HG03432 (cell line): ENCODE data around the gene ANTKMT.

ENCODE experiments used
- ATAC-seq: cut with Tn5 transposase; IDR thresholded peaks from one replicate; pipeline ENCODE4 v1.9.1; 2021; ENCODE audit warnings: mild to moderate bottlenecking, moderate library complexity; ENCODE audit not compliant: unreplicated experiment

Gene ANTKMT

DNA sequence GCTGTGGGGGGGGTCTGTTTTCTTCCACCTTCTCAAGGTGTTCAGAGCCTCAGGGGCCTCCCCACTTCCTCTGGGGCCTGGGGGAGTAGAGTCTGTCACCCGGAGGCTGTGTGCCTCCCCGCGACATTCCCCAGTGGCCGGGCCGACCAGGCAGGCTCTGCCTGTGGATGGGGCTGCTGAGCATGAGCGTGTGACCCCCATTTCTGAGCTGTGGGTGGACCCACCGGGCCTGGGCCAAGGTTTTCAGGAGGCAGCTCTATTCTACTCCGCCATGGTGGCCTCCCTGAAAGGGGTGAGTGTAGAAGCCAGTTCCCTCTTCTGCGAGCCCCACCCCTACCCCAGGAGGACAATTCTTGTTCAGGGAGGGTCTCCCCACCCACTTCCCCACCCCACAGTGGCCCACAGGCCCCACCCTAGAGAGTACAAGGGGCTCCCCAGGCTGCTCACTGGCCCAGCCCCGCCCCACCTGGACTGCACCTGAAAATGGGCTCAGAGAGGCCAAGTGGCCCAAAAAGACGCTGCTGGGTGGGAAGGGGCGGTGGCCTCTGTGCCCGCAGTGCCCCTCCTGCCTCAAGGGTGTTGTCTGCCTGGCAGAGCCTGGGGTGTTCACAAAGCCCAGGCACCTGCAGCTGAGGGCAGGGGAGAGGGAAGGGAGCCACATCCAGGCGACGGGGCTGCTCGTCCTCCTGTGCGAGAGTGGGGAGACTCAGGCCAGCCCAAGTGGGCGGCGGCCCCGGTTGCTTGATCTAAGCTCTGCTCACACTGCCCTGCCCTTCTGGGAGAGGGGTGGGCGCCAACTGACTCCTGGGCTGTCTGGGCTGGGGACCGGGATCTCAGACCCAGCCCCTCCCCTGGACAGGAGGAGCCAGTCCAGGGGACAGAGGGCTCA lies 40.9 kb downstream of the ANTKMT start:
- no peak for ATAC-seq

DNA sequence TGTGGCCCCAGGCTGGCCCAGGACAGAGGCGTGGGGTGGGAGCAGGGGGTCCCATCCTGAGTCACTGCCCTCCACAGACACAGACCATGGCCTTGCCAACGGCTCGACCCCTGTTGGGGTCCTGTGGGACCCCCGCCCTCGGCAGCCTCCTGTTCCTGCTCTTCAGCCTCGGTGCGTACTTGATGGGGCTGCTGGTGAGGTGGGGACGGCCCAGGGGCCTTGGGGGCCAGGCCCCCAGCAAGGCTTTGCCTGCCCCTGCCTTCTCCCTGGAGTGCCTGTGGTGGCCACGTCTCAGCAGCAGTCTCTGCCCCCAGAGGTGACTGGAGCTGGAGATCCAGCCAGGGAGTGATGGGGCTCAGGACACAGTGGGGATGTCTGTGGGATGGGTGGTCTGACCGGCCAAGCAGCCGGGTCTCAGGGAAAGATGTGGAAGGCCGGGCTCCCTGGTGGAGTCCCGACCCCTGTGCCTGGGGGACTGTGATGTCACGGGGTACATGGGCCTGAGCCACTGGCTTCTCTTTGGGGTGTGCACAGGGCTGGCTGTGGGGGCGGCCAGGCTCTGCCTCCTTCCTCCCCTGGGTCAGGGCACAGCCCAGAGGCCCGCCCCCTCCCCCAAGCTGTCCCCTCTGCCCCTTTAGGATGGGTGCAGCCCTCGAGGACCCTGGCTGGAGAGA lies 41.8 kb downstream of the ANTKMT start:
- ATAC-seq = no peak

DNA sequence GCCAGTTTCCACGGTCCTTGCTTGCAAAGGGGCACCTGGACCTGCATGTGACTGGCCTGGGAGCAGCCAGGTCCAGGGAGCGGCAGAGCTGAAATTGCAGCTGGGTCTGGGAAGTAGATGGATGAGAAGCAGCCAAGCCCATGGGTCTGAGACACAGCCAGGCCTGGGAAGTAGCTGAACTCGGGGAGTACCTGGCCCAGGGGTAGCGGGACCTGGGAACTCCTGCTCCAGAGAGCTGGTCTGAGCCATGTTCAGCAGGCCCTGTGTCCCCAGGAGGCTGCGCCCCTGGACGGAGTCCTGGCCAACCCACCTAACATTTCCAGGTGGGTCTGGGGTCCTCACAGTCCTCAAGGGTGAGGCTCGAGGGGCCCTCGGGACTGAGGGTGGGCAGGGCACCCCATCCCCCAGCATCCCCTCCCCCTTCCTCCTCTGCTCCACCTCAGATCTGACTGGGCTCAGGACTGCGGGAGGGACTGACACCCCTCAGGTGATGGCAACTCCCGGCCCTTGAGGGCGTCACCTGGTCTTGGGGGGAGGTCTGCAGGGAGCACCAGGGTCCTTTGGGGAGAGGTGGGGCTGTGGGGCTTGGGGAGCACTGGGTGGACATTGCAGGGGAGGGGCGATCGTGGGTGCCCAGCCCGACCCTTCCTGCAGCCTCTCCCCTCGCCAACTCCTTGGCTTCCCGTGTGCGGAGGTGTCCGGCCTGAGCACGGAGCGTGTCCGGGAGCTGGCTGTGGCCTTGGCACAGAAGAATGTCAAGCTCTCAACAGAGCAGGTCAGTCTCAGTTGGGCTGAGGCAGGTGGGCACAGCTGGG lies 42.6 kb downstream of the ANTKMT start:
- ATAC-seq = no peak

DNA sequence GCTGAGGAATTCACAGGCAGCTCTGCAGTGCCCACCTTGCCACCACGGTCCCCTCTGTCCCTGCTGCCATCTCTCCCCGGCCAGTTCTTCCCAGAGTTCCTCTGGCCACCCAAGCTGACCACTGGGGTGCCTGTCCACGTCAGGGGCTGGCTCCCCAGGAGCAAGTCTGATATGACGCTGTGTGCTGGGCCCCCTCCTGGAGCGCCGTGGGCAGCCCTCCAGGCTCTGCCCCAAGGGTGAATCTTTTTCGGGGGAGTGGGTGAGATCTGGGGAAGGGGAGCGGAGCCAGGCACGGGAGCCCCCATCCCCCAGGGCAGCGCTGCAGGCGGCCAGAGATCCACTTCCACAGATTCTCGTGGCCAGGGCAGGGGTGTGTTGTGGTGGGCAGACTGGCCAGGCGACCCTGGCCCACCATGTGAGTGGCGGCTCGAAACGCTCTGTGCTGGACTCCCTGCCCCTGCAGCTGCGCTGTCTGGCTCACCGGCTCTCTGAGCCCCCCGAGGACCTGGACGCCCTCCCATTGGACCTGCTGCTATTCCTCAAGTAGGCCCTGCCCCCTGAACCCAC lies 43.3 kb downstream of the ANTKMT start:
- ATAC-seq = no peak

DNA sequence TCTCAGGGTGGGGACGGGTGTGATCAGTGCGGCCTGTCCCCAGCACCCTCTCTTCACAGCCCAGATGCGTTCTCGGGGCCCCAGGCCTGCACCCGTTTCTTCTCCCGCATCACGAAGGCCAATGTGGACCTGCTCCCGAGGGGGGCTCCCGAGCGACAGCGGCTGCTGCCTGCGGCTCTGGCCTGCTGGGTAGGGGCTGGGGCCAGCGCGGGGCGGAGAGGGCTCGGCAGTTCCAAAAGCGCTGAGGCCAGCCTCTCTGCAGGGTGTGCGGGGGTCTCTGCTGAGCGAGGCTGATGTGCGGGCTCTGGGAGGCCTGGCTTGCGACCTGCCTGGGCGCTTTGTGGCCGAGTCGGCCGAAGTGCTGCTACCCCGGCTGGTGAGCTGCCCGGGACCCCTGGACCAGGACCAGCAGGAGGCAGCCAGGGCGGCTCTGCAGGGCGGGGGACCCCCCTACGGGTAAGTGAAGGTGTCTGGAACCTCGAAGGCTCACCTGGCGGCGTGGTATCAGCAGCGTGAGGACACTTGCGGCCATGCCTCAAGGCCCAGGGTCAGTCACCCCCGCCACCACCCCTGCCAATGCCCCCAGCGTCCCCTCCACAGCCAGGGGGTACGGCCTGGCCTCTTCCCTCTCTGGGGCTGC lies 44.0 kb downstream of the ANTKMT start:
- no peak for ATAC-seq

DNA sequence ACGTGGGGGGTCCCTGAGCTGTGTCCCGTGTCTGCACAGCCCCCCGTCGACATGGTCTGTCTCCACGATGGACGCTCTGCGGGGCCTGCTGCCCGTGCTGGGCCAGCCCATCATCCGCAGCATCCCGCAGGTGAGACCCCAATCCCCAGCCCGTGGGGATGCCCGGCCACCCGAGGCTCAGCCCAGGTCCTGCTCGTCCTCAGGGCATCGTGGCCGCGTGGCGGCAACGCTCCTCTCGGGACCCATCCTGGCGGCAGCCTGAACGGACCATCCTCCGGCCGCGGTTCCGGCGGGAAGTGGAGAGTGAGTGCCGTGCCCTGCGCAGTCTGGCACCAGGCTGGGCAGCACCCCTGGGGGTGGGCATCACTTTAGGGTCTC lies 44.5 kb downstream of the ANTKMT start:
- ATAC-seq = no peak

DNA sequence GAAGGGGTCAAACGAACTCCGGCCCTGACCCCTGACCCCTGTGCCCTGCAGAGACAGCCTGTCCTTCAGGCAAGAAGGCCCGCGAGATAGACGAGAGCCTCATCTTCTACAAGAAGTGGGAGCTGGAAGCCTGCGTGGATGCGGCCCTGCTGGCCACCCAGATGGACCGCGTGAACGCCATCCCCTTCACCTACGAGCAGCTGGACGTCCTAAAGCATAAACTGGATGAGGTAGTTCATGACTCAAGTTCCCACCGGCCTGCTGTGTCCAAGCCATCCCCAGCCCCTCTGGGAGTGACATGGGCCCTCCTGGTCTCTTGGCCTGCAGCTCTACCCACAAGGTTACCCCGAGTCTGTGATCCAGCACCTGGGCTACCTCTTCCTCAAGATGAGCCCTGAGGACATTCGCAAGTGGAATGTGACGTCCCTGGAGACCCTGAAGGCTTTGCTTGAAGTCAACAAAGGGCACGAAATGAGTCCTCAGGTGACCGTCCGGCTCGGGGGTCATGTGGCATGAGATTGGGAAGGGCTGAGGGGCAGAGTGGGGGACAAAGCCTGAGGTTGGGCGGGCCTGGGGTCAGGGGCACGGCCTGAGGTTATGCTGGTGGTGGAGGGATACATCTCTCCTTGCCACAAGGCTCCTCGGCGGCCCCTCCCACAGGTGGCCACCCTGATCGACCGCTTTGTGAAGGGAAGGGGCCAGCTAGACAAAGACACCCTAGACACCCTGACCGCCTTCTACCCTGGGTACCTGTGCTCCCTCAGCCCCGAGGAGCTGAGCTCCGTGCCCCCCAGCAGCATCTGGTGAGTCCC lies 45.3 kb downstream of the ANTKMT start:
- no peak for ATAC-seq

DNA sequence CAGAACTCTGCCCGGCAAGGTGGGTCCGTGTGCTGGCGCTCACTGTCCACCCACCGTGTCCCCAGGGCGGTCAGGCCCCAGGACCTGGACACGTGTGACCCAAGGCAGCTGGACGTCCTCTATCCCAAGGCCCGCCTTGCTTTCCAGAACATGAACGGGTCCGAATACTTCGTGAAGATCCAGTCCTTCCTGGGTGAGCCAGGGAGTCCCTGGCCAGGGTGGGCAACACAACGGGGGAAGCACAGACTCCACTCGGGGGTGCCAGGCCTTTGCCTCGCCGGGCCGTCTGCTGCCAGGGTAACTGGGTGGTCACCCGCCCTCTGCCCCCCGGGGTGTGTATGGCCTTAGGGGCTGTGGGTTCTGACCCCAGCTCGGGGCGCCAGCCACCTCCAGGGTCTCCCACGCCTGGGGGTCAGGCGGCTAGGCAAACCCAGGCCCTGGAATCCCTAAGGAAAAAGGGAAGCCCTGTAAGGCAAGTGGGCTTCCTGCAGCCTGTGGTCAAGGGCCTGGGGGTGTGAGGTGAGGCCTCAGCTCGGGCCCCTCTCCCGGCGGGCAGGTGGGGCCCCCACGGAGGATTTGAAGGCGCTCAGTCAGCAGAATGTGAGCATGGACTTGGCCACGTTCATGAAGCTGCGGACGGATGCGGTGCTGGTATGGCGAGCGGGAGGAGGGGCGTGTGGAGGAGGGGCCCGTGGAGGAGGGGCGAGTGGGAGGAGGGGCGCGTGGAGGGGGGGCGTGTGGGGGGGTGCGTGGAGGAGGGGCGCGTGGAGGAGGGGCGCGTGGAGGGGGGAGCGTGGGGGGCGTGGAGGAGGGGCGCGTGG lies 46.1 kb downstream of the ANTKMT start:
- ATAC-seq = no peak

DNA sequence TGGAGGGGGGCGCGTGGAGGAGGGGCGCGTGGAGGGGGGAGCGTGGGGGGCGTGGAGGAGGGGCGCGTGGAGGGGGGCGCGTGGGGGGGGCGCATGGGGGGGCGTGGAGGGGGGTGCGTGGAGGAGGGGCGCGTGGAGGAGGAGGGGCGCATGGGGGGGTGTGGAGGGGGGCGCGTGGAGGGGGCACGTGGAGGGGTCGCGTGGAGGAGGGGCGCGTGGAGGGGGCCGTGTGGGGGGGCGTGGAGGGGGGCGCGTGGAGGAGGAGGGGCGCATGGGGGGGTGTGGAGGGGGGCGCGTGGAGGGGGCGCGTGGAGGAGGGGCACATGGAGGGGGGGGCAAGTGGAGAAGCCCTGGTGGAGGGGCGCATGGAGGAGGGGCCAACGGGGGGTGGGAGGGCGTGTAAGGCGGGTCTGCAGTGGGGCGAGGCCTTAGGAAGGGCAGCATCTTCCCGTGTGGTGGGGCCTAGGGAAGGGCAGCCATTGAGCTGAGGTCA lies 46.8 kb downstream of the ANTKMT start:
- no peak for ATAC-seq

DNA sequence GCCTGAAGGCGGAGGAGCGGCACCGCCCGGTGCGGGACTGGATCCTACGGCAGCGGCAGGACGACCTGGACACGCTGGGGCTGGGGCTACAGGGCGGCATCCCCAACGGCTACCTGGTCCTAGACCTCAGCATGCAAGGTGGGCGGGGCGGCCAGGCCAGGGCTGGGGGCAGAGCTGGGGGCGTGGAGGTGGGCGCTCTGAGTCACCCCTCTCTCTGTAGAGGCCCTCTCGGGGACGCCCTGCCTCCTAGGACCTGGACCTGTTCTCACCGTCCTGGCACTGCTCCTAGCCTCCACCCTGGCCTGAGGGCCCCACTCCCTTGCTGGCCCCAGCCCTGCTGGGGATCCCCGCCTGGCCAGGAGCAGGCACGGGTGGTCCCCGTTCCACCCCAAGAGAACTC lies 47.5 kb downstream of the ANTKMT start:
- ATAC-seq = no peak

DNA sequence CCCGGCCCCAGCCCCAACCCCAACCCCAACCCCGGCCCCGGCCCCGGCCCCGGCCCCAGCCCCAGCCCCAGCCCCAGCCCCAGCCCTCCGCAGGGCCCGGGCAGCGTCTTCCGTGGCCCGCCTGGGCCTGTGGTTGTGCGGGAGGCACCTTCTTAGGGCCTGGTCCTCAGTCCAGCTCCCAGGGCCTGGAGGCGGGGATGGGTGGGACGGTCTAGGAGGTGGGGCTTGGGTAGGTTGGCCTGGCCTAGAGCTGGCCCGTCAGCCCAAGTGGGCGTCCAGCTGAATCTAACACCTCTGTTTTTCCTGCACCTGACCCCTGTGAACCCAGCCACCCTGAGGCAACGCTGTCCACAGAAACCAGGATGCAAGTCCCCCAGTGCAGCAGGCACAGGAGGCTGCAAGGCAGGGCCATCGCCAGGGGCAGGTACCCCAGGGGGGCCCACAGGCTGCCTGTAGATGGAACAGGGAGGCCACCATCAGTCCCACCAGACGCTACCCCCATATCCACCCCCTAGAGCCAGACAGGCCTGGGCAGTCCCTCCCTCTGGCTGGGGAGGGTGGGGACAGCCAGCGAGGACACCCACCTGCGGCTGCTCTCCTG lies 48.3 kb downstream of the ANTKMT start:
- ATAC-seq = no peak

DNA sequence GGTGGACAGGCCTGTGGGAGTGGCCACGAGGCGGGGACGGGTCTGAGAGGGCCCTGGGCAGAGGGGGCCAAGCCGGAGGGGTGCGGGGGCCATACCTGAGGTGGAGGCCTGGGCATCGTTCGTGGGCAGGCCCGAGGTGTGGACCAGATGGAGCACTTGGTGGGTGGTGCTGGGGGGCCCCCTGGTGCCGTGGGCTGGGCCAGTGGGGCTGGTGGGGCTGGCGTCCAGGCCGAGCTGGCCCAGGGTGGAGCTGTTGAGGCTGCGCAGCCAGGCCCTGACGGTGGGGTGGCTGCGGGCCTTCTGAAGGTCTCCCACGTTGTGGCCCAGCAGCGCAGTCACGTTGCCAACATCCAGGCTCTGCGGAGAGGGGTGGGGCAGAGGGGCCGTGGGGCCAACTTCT lies 49.0 kb downstream of the ANTKMT start:
- no peak for ATAC-seq

DNA sequence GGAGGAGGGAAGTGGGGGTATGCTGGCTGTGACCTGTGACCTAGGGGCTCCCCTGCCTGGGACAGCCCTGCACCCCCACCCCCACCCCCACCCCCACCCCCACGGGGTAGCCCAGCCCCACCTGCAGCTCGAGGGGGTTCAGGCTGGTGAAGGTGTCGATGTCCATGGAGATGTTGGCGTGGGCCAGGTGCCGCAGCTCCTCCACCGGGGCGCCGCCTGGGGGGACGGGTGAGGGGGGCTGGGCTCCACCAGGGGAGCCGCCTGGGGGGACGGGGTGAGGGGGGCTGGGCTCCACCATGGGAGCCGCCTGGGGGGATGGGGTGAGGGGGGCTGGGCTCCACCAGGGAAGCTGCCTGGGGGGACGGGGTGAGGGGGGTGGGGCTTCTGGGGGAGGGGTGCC lies 49.5 kb downstream of the ANTKMT start:
- ATAC-seq = no peak
